Right renal pelvis (tissue), 4 donors: ENCODE results near the gene STUM. TPM values are rescaled to one million over a fixed set of nuclear protein-coding genes. Genes with fewer than 3 reads are reported as not detected.
"Not testable (repeated sequence)": the region's sequence is repeated elsewhere in the genome, so short reads cannot be mapped to it uniquely, and the experiment has no call there.

Experiments used
- DNase-seq, 4 donors: peaks; one replicate each; pipeline ENCODE4 v3.0.0-alpha.2; 2013; ENCODE audit warnings: low read depth in 4 of 4, low spot score in 3 of 4, missing footprints in 1 of 4
- polyA plus RNA-seq, 4 donors: library from polyadenylated mRNA; unstranded; fragments of 120-200 nt; gene quantifications; one replicate each; pipeline ENCODE4 v1.2.1, GENCODE V29; 2013; ENCODE audit not compliant: insufficient read length in 4 of 4

The STUM gene
- polyA plus RNA-seq, 4 donors = 0.93 to 1.9 (median 1.2) TPM

DNA sequence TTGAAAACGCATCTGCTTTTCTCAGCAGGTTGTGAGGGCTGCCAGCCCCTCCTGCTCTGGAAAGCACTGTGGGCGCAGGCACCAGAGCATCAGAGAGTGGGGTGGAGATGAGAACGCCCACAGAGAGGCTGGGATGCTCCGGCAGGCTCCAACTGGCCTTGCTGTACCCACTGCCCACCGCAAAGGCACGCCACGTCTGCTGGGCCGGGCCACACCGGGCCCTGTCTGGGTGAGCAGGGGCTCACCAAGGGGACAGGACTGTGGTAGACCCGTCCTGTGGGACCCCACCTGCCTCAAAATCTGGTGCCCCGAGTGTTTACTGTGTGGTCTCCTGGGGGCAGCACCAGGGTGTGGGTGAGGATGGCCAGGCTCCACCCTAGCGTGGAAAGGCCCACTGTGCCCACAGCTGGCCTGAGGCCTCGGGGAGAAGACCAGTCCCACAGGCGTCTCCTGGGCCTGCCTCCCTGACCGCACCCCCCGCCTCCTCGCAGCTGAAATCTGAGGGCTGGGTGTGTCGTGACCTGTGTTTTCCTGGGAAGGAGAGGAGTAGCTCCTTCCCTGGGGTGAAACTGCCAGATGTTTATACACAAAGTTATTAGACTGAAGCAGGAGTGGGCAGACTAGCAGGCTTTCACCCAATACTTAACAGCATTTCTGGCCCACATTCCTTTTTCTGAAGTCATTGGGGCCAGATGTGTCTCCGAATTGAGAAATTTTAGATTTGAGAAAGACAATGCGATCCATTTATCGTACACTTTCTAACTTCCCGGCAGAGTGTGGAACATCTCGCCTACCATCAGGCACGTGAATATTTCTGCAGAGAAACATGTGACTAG, 53.8 kb downstream of the STUM start:
- DNase-seq = no peak

DNA sequence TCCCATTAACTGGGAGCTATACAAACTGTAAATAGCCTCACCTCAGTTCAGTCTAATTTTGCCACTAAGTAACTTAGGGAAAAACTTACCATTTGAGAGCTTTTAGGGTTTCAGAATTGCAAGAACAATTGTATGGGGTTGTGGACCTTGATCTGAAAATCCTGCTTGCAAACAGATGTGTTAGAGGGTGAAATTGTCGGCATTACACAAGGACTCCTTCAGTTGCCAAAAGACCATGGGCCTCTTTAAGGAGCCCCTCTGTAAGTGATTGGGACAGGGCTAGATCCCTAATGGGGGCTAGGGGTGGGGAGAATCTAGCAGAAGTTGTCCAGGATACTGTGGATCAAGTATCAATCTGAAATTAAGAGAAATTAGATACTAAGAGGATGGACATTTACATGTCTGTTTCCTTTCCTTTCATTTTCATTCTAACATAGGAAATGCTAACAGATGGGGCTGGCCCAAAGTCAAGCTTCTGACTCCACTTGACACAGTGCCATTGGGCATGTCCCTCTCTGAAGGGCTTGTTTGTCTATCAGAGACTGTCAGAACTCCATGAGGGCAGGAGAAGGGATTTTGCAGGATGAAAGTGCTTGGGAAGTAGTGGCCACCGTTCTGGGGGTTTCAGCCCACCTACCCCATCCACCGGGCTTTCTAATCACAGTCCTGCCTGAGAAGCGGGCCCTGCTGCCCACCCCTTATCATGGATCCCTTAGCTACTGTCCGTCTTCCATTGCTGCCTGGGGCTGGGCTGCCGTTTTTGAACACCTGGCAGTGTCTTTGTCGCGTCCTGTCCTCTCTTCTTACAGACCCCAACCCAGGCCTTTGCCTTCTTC, 54.7 kb downstream of the STUM start:
- no peak for DNase-seq

- DNase-seq = no peak
These were observed 55.4 kb downstream of the STUM start for GRCh38 chr1:226603858-226604559.

- DNase-seq = no peak
These were observed 56.2 kb downstream of the STUM start for GRCh38 chr1:226604560-226605317.

- no peak for DNase-seq
These were observed 56.9 kb downstream of the STUM start for GRCh38 chr1:226605318-226605950.

GRCh38 chr1:226606311-226607267, 58.0 kb downstream of the STUM start:
- no peak for DNase-seq

DNA sequence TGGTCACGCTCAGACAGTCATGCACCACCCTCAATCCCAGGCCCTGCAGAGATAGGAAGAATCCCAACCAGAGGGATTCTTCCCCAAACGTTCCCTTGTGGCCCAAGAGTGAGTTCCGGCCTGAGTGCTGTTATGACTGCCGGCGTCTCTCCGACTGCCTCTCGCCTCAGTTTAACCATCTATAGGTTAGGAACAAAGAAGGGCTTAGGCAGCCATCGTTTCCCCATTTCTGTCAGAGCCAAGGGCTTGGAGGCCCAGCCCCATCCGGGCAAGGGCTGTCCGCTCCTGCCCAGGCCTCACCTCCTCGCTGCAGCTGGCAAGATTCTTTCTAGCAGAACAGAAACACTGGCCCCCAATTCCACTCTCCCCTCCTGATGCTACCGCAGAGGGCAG, 58.7 kb downstream of the STUM start:
- DNase-seq = no peak

- DNase-seq = no peak
These were observed 59.3 kb downstream of the STUM start for GRCh38 chr1:226607821-226608220.

GRCh38 chr1:226608699-226609505, 60.3 kb downstream of the STUM start:
- DNase-seq = peak in 3 of 4 donors; percentile 47 to 62 (median 59)

DNA sequence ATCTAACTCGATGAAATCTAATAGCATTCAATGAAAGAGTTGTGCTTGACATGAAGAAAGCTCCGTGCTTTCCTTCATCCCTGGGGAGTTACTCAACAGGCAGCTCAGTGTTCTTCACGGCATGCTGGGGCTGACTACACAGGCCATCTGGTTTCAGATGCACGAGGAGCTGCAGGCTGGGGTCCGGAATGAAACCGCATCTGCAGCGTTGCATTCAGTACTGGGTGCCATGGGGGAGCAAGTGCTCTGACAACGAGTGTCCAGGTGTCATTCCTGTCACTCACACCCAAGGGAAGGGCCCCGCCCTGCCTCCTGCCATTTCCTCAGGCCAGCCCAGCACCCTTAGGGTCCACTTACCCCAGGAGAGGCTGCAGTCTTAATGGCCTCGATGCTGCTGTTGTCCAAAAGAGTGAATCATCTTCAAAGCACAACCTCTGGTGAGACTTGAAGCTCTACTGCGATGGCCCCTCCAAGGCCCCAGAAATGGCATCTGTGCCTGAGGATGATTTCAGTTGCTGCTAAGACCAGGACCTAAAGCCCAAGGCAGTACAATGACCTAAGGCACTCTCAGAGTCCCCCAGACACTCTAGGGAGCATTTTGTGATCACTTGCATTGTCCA, 61.4 kb downstream of the STUM start:
- no peak for DNase-seq

DNA sequence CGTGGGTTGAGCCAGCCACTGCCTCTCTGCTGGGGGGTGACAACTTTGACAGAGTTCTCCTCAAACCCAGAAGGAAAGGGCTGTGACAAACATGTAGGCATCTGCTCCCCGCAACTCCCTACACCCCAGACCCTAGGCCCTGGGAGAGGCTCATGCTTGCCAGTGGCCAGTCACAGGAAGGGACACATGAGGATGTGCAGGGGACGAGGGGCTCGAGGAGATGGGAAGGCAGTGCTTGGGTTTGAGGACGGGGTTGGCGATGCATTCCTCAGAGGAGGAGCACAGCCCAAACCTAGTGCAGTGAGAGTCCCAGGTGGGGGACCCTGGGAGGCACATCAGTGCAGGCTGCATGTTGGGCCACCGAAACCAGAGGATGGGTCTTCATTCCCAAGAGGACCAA, 62.1 kb downstream of the STUM start:
- DNase-seq = no peak

DNA sequence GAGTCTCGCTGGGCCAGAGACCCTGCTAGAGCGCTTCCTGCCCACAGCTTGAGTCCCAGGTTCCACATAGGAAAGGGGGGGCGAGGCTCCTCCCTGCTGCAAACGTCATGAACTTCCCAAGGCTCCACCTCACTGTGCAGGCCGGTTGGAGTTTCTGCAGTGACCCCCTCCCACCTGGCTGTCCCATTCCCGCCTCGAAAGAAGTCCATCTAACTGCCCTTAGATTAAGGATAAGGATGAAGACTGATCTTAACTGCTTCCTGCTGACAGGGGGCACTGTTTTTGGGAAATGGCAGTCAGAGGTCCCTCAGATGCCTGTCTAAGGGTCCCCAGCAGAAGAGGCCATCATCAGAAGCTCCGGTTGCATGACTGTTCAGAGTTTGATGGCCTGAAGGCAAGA, 62.7 kb downstream of the STUM start:
- DNase-seq = no peak

DNA sequence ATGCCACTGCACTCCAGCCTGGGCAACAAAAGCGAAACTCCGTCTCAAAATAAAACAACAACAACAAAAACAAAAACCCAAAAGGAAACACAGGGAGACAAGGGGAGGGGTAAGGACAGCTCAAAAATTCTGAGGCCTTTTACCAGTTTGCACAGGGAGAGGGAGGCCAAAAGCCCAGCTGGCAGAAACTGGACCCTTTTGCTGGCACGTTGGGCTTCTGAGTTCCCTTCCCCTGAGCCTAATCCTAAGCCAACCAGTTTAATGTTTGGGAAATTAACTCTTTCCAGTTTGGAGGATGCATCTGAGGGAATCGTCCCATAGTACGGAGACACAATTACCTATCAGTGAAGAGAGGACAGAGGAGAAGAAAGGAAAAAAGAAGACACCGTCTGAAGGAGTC, 63.4 kb downstream of the STUM start:
- DNase-seq = not testable (repeated sequence)

- no peak for DNase-seq
These were observed 67.3 kb downstream of the STUM start for GRCh38 chr1:226615876-226616275.

- DNase-seq = no peak
These were observed 68.1 kb downstream of the STUM start for GRCh38 chr1:226616636-226617035.

DNA sequence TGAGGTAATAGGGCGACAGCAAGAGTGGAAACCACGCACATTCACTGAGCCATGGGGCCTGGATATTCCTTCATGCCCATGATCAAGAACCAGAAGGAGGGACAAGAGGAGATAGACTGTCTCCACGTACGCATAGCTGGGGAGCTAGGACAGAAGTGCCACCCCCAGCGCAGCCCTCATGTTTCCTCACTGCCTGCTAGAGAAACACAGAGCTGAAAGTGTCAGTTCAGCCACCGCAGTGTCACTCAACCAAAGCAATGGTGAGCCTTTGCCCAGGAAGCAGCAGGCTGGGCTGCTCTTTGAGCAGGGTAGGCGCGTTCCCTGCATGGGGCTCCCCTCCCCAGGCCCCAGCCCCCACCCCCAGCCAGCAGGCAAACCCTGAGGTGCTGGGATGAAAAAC, 68.5 kb downstream of the STUM start:
- no peak for DNase-seq

GRCh38 chr1:226617719-226618118, 69.2 kb downstream of the STUM start:
- DNase-seq = not testable (repeated sequence)

GRCh38 chr1:226618380-226618779, 69.8 kb downstream of the STUM start:
- DNase-seq = no peak
